Astrocyte (in vitro differentiated cells and primary cell): ENCODE data around the gene NUAK2. TPM values are rescaled to one million over a fixed set of nuclear protein-coding genes. Genes with fewer than 3 reads are reported as not detected.

Experiments
- DNase-seq: peaks from one replicate; pipeline ENCODE4 v3.0.0-alpha.2; 2010; ENCODE audit warnings: low read depth
- FAIRE-seq: peaks from 2 replicates; lab custom pipeline; 2011; peaks lifted over from hg19 to GRCh38; lab: Jason Lieb, UNC
- H2AFZ ChIP-seq: 2 replicates; pipeline ENCODE4 v1.6.0; 2012; ENCODE audit warnings: low read depth, low read length, inconsistent platforms
- H3K27ac ChIP-seq: 2 replicates; pipeline ENCODE4 v1.5.1; 2011; ENCODE audit warnings: low read depth, low read length, inconsistent platforms
- H3K27me3 ChIP-seq: 2 replicates; pipeline ENCODE4 v1.6.0; 2011; ENCODE audit warnings: low read length, inconsistent platforms; ENCODE audit not compliant: insufficient read depth
- H3K36me3 ChIP-seq: 2 replicates; pipeline ENCODE4 v1.5.1; 2011; ENCODE audit warnings: low read length, inconsistent platforms; ENCODE audit not compliant: insufficient read depth
- H3K4me1 ChIP-seq: 2 replicates; pipeline ENCODE4 v1.5.1; 2011; ENCODE audit warnings: low read length, inconsistent platforms; ENCODE audit not compliant: insufficient read depth
- H3K4me2 ChIP-seq: 2 replicates; pipeline ENCODE4 v1.6.0; 2012; ENCODE audit warnings: low read length, inconsistent platforms
- H3K4me3 ChIP-seq: 2 replicates; pipeline ENCODE4 v1.5.1; 2011; ENCODE audit warnings: low read depth, mild to moderate bottlenecking, low read length, inconsistent platforms; ENCODE audit not compliant: insufficient read depth
- H3K79me2 ChIP-seq: 2 replicates; pipeline ENCODE4 v1.6.0; 2012; ENCODE audit warnings: mild to moderate bottlenecking, low read length, inconsistent platforms; ENCODE audit not compliant: insufficient read depth
- H3K9ac ChIP-seq: 2 replicates; pipeline ENCODE4 v1.6.0; 2012; ENCODE audit warnings: mild to moderate bottlenecking, low read length, inconsistent platforms
- H3K9me3 ChIP-seq: 2 replicates; pipeline ENCODE4 v1.5.1; 2012; ENCODE audit warnings: low read depth, mild to moderate bottlenecking, low read length, inconsistent platforms; ENCODE audit not compliant: insufficient read depth
- H4K20me1 ChIP-seq: 2 replicates; pipeline ENCODE4 v1.6.0; 2012; ENCODE audit warnings: low read length, inconsistent platforms; ENCODE audit not compliant: insufficient read depth
- H3K27ac Mint-ChIP-seq: one replicate; pipeline ENCODE4 v1.8.0; 2021; ENCODE audit warnings: mild to moderate bottlenecking, mixed read lengths; ENCODE audit not compliant: unreplicated experiment
- H3K27me3 Mint-ChIP-seq: one replicate; pipeline ENCODE4 v1.8.0; 2021; ENCODE audit warnings: low read depth, mixed read lengths; ENCODE audit not compliant: unreplicated experiment
- H3K36me3 Mint-ChIP-seq: one replicate; pipeline ENCODE4 v1.8.0; 2021; ENCODE audit warnings: low read depth, mixed read lengths; ENCODE audit not compliant: unreplicated experiment
- H3K4me1 Mint-ChIP-seq: one replicate; pipeline ENCODE4 v1.8.0; 2021; ENCODE audit warnings: low read depth, mixed read lengths; ENCODE audit not compliant: unreplicated experiment
- H3K4me3 Mint-ChIP-seq: one replicate; pipeline ENCODE4 v1.8.0; 2021; ENCODE audit warnings: mild to moderate bottlenecking, moderate library complexity, mixed read lengths; ENCODE audit not compliant: unreplicated experiment
- H3K9me3 Mint-ChIP-seq: one replicate; pipeline ENCODE4 v1.8.0; 2021; ENCODE audit warnings: mild to moderate bottlenecking, mixed read lengths; ENCODE audit not compliant: unreplicated experiment
- EZH2 ChIP-seq: IDR thresholded peaks from 2 replicates; pipeline ENCODE4 v1.6.1; 2012; ENCODE audit warnings: mild to moderate bottlenecking, low read length, inconsistent platforms; ENCODE audit not compliant: insufficient read depth
- total RNA-seq: library from RNA; stranded (reverse); gene quantifications from 2 replicates; pipeline ENCODE4 v1.2.1, GENCODE V29; 2021
- TF ChIP-seq, protein P1 (sequence below): IDR thresholded peaks from 2 replicates; pipeline ENCODE4 v1.5.1; 2011; ENCODE audit warnings: low read depth, mild to moderate bottlenecking, inconsistent platforms, low read length, moderate library complexity; ENCODE audit not compliant: insufficient read depth

Gene NUAK2
- total RNA-seq, 1 donor from 2014 or later = 49.4 TPM

DNA sequence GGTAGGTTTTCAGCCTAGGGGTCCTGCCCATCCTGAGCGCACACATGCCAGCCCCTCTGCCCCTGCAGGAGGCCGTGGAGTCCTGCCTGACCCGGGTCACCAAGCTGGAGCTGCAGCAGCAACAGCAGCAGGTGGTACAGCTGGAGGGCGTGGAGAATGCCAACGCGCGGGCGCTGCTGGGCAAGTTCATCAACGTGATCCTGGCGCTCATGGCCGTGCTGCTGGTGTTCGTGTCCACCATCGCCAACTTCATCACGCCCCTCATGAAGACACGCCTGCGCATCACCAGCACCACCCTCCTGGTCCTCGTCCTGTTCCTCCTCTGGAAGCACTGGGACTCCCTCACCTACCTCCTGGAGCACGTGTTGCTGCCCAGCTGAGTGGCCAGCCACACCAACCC is 49.8 kb downstream of the NUAK2 start:
- Mint-ChIP-seq H3K4me1 (peaks cover 17% of the 10 kb centered on the region), H3K27ac (no peak overlapping the region), H3K9me3 (no peaks in the 10 kb centered on the region), H3K27me3 (no peaks in the 10 kb centered on the region), H3K4me3 (no peak overlapping the region), H3K36me3 (peaks cover 12% of the 10 kb centered on the region)
- Histone ChIP-seq H3K4me1 (peaks cover 19% of the 10 kb centered on the region), H3K4me3 (no peak overlapping the region), H3K27ac (no peak overlapping the region), H4K20me1 (peaks cover 1% of the 10 kb centered on the region), H3K79me2 (no peaks in the 10 kb centered on the region), H3K9me3 (no peaks in the 10 kb centered on the region), H3K27me3 (no peaks in the 10 kb centered on the region), H3K36me3 (no peaks in the 10 kb centered on the region), H2AFZ (no peak overlapping the region), H3K4me2 (no peak overlapping the region), H3K9ac (no peak overlapping the region)
- TF ChIP-seq, protein P1, sequence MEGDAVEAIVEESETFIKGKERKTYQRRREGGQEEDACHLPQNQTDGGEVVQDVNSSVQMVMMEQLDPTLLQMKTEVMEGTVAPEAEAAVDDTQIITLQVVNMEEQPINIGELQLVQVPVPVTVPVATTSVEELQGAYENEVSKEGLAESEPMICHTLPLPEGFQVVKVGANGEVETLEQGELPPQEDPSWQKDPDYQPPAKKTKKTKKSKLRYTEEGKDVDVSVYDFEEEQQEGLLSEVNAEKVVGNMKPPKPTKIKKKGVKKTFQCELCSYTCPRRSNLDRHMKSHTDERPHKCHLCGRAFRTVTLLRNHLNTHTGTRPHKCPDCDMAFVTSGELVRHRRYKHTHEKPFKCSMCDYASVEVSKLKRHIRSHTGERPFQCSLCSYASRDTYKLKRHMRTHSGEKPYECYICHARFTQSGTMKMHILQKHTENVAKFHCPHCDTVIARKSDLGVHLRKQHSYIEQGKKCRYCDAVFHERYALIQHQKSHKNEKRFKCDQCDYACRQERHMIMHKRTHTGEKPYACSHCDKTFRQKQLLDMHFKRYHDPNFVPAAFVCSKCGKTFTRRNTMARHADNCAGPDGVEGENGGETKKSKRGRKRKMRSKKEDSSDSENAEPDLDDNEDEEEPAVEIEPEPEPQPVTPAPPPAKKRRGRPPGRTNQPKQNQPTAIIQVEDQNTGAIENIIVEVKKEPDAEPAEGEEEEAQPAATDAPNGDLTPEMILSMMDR = no peak
- no peak for TF ChIP-seq EZH2
- no peak for FAIRE-seq
- DNase-seq = no peak

DNA sequence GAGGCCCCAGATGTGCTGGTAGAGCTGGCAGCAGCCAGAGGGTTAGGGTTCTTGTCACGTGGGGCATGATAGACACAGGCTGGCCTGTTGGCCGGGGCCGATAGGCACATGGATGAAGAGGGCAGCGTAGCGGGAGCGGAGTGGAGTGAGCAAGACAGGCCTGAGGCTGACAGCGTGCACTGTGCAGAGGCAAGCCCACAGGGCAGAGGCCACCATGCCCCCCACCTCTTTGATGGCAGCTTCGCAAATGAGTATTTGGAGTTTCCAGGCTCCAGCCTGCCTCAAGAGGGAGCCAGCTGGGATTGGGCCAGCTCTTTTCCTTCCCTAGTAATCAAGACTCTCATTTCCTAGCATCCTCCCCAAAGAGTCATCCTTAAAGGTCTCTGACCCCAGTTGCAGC is 50.3 kb downstream of the NUAK2 start:
- no peak overlapping the region for H3K27ac ChIP-seq
- peaks cover 3% of the 10 kb centered on the region for H4K20me1 ChIP-seq
- H3K36me3 Mint-ChIP-seq = peaks cover 12% of the 10 kb centered on the region
- no peaks in the 10 kb centered on the region for H3K27me3 Mint-ChIP-seq
- no peaks in the 10 kb centered on the region for H3K36me3 ChIP-seq
- no peak overlapping the region for H3K27ac Mint-ChIP-seq
- no peak for TF ChIP-seq EZH2
- TF ChIP-seq, protein P1 = peak; percentile 22
- H3K9ac ChIP-seq = no peak overlapping the region
- H3K9me3 Mint-ChIP-seq = no peaks in the 10 kb centered on the region
- no peak overlapping the region for H3K4me3 ChIP-seq
- no peaks in the 10 kb centered on the region for H3K9me3 ChIP-seq
- FAIRE-seq (no peak), DNase-seq (no peak)
- H3K4me2 ChIP-seq = peak overlapping the region; percentile 50
- H3K4me1 Mint-ChIP-seq = peaks cover 17% of the 10 kb centered on the region
- H3K79me2 ChIP-seq = no peaks in the 10 kb centered on the region
- peaks cover 19% of the 10 kb centered on the region for H3K4me1 ChIP-seq
- no peaks in the 10 kb centered on the region for H3K27me3 ChIP-seq
- no peak overlapping the region for H2AFZ ChIP-seq
- no peak overlapping the region for H3K4me3 Mint-ChIP-seq

DNA sequence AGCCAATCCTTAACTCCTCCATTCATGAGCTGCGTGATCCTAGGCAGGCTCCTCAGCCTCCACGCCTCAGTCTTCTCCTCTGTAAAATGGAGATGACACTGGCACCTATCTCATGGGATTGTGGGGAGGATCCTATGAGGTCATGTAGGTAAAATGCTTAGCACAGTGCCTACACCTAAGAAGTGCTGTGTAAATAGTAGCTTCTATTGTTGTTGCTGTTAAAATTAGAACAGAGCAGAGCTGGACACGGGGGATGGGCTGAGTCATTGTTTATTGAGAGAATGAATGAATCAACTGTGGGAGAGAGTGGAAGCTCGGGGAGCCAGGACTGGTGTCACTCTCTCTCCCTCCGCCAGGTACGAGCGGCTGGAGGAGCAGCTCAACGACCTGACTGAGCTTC is 50.8 kb downstream of the NUAK2 start:
- Histone ChIP-seq H2AFZ (no peak overlapping the region), H3K4me2 (peak overlapping the region; percentile 50), H3K9me3 (no peaks in the 10 kb centered on the region), H3K9ac (peak overlapping the region; percentile 6), H3K36me3 (no peaks in the 10 kb centered on the region), H3K4me1 (peaks cover 19% of the 10 kb centered on the region), H3K27ac (no peak overlapping the region), H3K4me3 (no peak overlapping the region), H3K27me3 (no peaks in the 10 kb centered on the region), H4K20me1 (peaks cover 3% of the 10 kb centered on the region), H3K79me2 (no peaks in the 10 kb centered on the region)
- H3K4me3 Mint-ChIP-seq = peak overlapping the region; percentile 20
- FAIRE-seq = no peak
- H3K4me1 Mint-ChIP-seq = peaks cover 17% of the 10 kb centered on the region
- TF ChIP-seq EZH2 = no peak
- TF ChIP-seq, protein P1 = no peak
- H3K27ac Mint-ChIP-seq = no peak overlapping the region
- no peaks in the 10 kb centered on the region for H3K9me3 Mint-ChIP-seq
- H3K36me3 Mint-ChIP-seq = peaks cover 12% of the 10 kb centered on the region
- peak; percentile 66 for DNase-seq
- no peaks in the 10 kb centered on the region for H3K27me3 Mint-ChIP-seq
